Gastrocnemius medialis (tissue), 4 donors: Measurements from ENCODE around the gene NTRK1. TPM values are rescaled to one million over a fixed set of nuclear protein-coding genes. Genes with fewer than 3 reads are reported as not detected.

Experiments used
- ATAC-seq, 2 donors: fragments of 150-250 bp; one replicate each; pipeline ENCODE4 v1.9.1; 2016
- DNase-seq, 2 donors: peaks; one replicate each; pipeline ENCODE4 v3.0.0-alpha.2; 2019
- H3K27ac ChIP-seq, 4 donors: fragments of 200-600 bp; sonication (generic); 1 replicate in 1 of 4; 2 replicates in 3 of 4; pipeline ENCODE4 v1.5.1; 2016 to 2018; ENCODE audit warnings: mild to moderate bottlenecking in 2 of 4, moderate library complexity in 1 of 4
- H3K27me3 ChIP-seq, 3 donors: fragments of 200-600 bp; sonication (generic) in 2 of 3; 1 replicate in 1 of 3; 2 replicates in 2 of 3; pipeline versions ENCODE4 v1.5.1 to v1.6.0; 2016 to 2019; ENCODE audit warnings: mild to moderate bottlenecking in 1 of 3, moderate library complexity in 1 of 3
- H3K36me3 ChIP-seq, 2 donors: fragments of 200-600 bp; sonication (generic) in 1 of 2; one replicate each; pipeline ENCODE4 v1.5.1; 2017 to 2018
- H3K4me1 ChIP-seq, 2 donors: fragments of 200-600 bp; sonication (generic) in 1 of 2; one replicate each; pipeline ENCODE4 v1.5.1; 2016 to 2017; ENCODE audit warnings: mild to moderate bottlenecking in 2 of 2
- H3K4me3 ChIP-seq, 4 donors: fragments of 200-600 bp; sonication (generic) in 3 of 4; 1 replicate in 1 of 4; 2 replicates in 3 of 4; pipeline ENCODE4 v1.5.1; 2016 to 2019; ENCODE audit warnings: mild to moderate bottlenecking in 2 of 4
- H3K9me3 ChIP-seq, 3 donors: fragments of 200-600 bp; sonication (generic) in 2 of 3; 1 replicate in 1 of 3; 2 replicates in 2 of 3; pipeline ENCODE4 v1.5.1; 2016 to 2019
- POLR2A ChIP-seq, 2 donors: fragments of 450-650 bp; IDR thresholded peaks; one replicate each; pipeline ENCODE4 v1.6.1; 2017; ENCODE audit warnings: antibody characterized with exemption in 2 of 2, mild to moderate bottlenecking in 2 of 2, moderate library complexity in 2 of 2
- in situ Hi-C, 4 donors: fragments of 200-750 bp; cut with MboI; loops; one replicate each; pipeline versions ENCODE4 v1.15.0 to v1.8.0; 2017; ENCODE audit warnings: low sequenced_read_pairs in 4 of 4
- intact Hi-C: fragments of 100-400 bp; cut with DNase I; formaldehyde crosslinking; loops from one replicate; pipeline ENCODE4 v1.15.1; 2023; ENCODE audit warnings: low total_unique reads
- total RNA-seq, 4 donors: library from RNA; depleted of rRNA; stranded (reverse); fragments of >200 nt; gene quantifications; one replicate each; pipeline versions ENCODE4 v1.1.0 to v1.2.3, GENCODE V29; 2016
- TF ChIP-seq, protein P1 (sequence below), 5 experiments: fragments of 450-650 bp in 3 of 5; fragments of 200-600 bp in 2 of 5; sonication (generic) in 2 of 5; IDR thresholded peaks in 4 of 5; conservative IDR thresholded peaks in 1 of 5; 1 replicate in 4 of 5; 2 replicates in 1 of 5; pipeline ENCODE4 v1.5.1; 2016 to 2019; ENCODE audit warnings: antibody characterized with exemption in 5 of 5, mild to moderate bottlenecking in 3 of 5, moderate library complexity in 3 of 5

The NTRK1 gene
- total RNA-seq, 4 donors from 2014 or later = 0.13 to 0.22 TPM; not detected in 2

DNA sequence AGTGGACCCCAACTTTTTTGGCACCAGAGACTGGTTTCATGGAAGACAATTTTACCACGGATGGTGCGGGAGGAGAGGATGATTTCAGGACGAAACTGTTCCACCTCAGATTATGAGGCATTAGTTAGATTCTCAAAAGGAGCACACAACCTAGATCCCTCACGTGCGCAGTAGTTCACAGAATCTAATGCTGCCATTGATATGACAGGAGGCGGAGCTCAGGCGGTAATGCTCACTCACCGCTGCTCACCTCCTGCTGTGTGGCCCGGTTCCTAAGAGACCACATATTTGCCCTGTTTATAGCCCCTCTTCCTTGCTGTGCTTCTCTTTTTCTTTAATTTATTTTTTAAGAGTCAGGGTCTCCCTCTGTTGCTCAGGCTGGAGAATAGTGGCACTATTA, 4.6 kb downstream of the NTRK1 start:
- H3K27ac ChIP-seq = no peak overlapping the region
- peaks cover 24 to 30% (median 28%) of the 10 kb centered on the region in 3 donors for H3K27me3 ChIP-seq
- H3K36me3 ChIP-seq = no peaks in the 10 kb centered on the region
- in situ Hi-C loops = loop anchor here in 2 of 4 donors (25.0 kb wide), 2 partner anchors 153 to 178 kb away; partner anchors contain the start of genes CRABP2 (in 1 of the 2) and NES (in 1 of the 2)
- H3K4me1 ChIP-seq = peaks cover 3% of the 10 kb centered on the region in 2 donors
- intact Hi-C loops = no loop called here
- TF ChIP-seq, protein P1, sequence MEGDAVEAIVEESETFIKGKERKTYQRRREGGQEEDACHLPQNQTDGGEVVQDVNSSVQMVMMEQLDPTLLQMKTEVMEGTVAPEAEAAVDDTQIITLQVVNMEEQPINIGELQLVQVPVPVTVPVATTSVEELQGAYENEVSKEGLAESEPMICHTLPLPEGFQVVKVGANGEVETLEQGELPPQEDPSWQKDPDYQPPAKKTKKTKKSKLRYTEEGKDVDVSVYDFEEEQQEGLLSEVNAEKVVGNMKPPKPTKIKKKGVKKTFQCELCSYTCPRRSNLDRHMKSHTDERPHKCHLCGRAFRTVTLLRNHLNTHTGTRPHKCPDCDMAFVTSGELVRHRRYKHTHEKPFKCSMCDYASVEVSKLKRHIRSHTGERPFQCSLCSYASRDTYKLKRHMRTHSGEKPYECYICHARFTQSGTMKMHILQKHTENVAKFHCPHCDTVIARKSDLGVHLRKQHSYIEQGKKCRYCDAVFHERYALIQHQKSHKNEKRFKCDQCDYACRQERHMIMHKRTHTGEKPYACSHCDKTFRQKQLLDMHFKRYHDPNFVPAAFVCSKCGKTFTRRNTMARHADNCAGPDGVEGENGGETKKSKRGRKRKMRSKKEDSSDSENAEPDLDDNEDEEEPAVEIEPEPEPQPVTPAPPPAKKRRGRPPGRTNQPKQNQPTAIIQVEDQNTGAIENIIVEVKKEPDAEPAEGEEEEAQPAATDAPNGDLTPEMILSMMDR (IDR thresholded peaks at IDR 0.05 in 4 of 5, conservative IDR thresholded peaks at IDR 0.05 in 1 of 5) = no peak
- TF ChIP-seq POLR2A (IDR thresholded peaks at IDR 0.05) = no peak
- ATAC-seq = no peak
- no peak for DNase-seq
- H3K9me3 ChIP-seq = no peaks in the 10 kb centered on the region
- H3K4me3 ChIP-seq = no peak overlapping the region

DNA sequence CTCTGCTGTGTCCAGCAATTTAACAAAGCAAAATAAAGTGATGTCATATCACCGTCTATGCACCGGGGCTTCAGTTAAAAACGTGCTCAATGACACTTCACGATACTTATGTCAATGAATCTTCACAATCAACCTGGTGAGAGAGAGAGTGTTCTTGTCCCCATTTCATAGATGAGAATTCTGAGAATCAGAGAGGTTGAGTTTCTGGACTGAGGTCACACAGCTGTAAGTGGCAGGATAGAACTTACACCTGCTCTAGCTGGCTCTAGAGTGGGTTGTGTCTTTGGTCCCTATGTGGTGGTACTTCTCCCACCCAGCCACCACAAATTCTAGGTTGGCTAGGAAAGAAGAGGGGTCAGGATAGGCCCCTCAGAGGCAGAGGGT, 5.2 kb downstream of the NTRK1 start:
- ATAC-seq = no peak
- Histone ChIP-seq H3K36me3 (no peaks in the 10 kb centered on the region), H3K4me1 (no peaks in the 10 kb centered on the region), H3K27ac (no peak overlapping the region), H3K27me3 (peaks cover 18 to 24% (median 22%) of the 10 kb centered on the region in 3 donors), H3K4me3 (no peak overlapping the region), H3K9me3 (no peaks in the 10 kb centered on the region)
- TF ChIP-seq, protein P1 (IDR thresholded peaks at IDR 0.05 in 4 of 5, conservative IDR thresholded peaks at IDR 0.05 in 1 of 5) = no peak
- no peak for TF ChIP-seq POLR2A (IDR thresholded peaks at IDR 0.05)
- in situ Hi-C loops (loop anchor here in 2 of 4 donors (25.0 kb wide), 2 partner anchors 154 to 179 kb away; partner anchors contain the start of genes CRABP2 (in 1 of the 2) and NES (in 1 of the 2)), intact Hi-C loops (no loop called here)
- DNase-seq = no peak

DNA sequence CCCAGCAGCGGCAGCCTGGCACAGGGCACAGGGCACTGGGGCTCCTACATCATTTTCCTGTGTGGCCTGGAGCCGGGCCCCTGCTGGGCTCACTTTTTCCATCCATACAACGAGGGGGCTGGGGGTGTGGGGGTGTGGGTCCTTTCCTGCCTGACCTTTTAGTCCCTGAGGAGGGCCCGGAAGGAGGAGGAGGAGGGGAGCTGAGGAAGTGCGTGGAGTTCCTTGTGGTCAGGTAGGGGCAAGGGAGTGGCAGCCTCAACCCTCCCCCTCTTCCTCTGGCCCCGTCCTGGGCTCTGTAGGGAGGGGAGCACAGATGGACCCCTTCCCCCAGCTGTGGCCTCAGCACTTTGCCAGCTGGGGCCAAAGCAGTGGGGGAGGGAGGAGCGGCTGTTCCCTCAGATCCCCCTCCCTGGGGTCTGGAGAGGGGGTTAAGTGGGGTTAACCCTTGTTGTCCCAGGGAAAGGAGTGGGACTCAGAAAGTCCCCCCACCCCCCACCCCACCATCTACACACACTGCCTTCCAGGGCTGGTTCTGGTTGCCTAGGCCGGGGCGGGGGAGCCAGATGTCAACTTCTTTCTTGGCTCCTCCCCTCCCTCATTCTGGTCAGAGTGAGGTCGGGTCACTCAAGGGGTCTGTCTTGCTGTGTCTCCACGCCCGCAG, 5.7 kb downstream of the NTRK1 start:
- intact Hi-C loops = no loop called here

DNA sequence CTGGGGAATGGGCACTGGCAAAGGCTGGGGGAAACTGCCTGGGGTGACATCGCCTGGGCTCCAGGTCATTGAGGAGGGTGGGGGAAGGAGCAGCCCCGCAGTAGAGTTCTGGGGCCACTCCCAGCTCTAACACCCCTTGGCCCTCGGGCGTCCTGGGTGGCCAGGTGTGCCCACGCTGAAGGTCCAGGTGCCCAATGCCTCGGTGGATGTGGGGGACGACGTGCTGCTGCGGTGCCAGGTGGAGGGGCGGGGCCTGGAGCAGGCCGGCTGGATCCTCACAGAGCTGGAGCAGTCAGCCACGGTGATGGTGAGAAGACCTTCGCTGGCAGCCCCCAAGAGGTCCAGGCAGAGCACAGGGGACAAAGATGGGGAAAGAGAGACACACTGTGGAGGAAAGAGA, 7.7 kb downstream of the NTRK1 start:
- H3K4me1 ChIP-seq = no peaks in the 10 kb centered on the region
- no peak for DNase-seq
- H3K27ac ChIP-seq = no peak overlapping the region
- H3K27me3 ChIP-seq = peaks cover 0 to 5% (median under 1%) of the 10 kb centered on the region in 3 donors
- no peak overlapping the region for H3K4me3 ChIP-seq
- no peaks in the 10 kb centered on the region for H3K9me3 ChIP-seq
- no peak for ATAC-seq
- H3K36me3 ChIP-seq = no peaks in the 10 kb centered on the region
- in situ Hi-C loops (loop anchor here in 2 of 4 donors (25.0 kb wide), 2 partner anchors 156 to 181 kb away; partner anchors contain the start of genes CRABP2 (in 1 of the 2) and NES (in 1 of the 2)), intact Hi-C loops (no loop called here)
- TF ChIP-seq, protein P1 (IDR thresholded peaks at IDR 0.05 in 4 of 5, conservative IDR thresholded peaks at IDR 0.05 in 1 of 5) = no peak
- TF ChIP-seq POLR2A (IDR thresholded peaks at IDR 0.05) = no peak

More for the DNA sequence above, 5.7 kb downstream of the NTRK1 start:
- ATAC-seq (no peak), DNase-seq (no peak)
- Histone ChIP-seq H3K36me3 (no peaks in the 10 kb centered on the region), H3K4me1 (no peaks in the 10 kb centered on the region), H3K27me3 (peaks cover 13 to 19% (median 17%) of the 10 kb centered on the region in 3 donors), H3K9me3 (no peaks in the 10 kb centered on the region), H3K27ac (no peak overlapping the region), H3K4me3 (no peak overlapping the region)
- TF ChIP-seq, protein P1 (IDR thresholded peaks at IDR 0.05 in 4 of 5, conservative IDR thresholded peaks at IDR 0.05 in 1 of 5) = no peak
- no peak for TF ChIP-seq POLR2A (IDR thresholded peaks at IDR 0.05)
- in situ Hi-C loops = loop anchor here in 2 of 4 donors (25.0 kb wide), 2 partner anchors 154 to 179 kb away; partner anchors contain the start of genes CRABP2 (in 1 of the 2) and NES (in 1 of the 2)
